ENCODE measurements around the gene JADE2.

- TF ChIP-seq HNF4G (IDR thresholded peaks at IDR 0.05) (no peak), YY1 (IDR thresholded peaks at IDR 0.05) (no peak), CTCF (IDR thresholded peaks at IDR 0.05; ENCODE audit: low read depth, low read length, missing input control) (no peak), FOXA1 (IDR thresholded peaks at IDR 0.05) (no peak), EGR1 (IDR thresholded peaks at IDR 0.05; ENCODE audit: low read depth in 2 of 2) (no peak)
Observed at GRCh38 chr5:134574521-134574920, 49.1 kb downstream of the JADE2 start.

All from liver (tissue), 3 donors.